Heart left ventricle (tissue), 13 donors: ENCODE data around the gene PPARG.
"Not testable (repeated sequence)": the region's sequence is repeated elsewhere in the genome, so short reads cannot be mapped to it uniquely, and the experiment has no call there.

Experiments
- CTCF ChIP-seq, 12 donors: fragments of 200-600 bp; sonication (generic) in 4 of 12; IDR thresholded peaks; one replicate each; pipeline versions ENCODE4 v1.5.0 to v1.8.0; 2018 to 2022; ENCODE audit warnings: antibody characterized with exemption in 12 of 12, mild to moderate bottlenecking in 5 of 12
- POLR2A ChIP-seq, 2 donors: fragments of 450-650 bp; IDR thresholded peaks; one replicate each; pipeline ENCODE4 v1.6.1; 2017; ENCODE audit warnings: antibody characterized with exemption in 2 of 2, mild to moderate bottlenecking in 2 of 2, moderate library complexity in 2 of 2
- donor health status: ischemic (EF 13 %, LVEDD 7.1; RV severe dilation, severe dysfunction).
- donor health status: DM: no; HTN: yes; CAD: no.
- donor health status: DM: no; HTN: no; CAD: no.
- donor health status: ischemic (EF 25% LVEDD 6.9; RV normal size, moderate dysfunction).
- donor health status: ischemic (EF 25% LVEDD 5.7; RV mildly dilated, moderate dysfunction).
- donor health status: ischemic (EF 35%, LVEDD 5.7; RV mildly dilated, moderate dysfunction).
- donor health status: nonischemic (EF 11% LVEDD 7.7; RV severe dilation, severe dysfunction).
- donor health status: DM: yes; HTN: yes; CAD: no.
- donor health status: PGD.
- donor health status: ischemic (EF 29% LVEDD 5.4; RV normal size, mild dysfunction).
- donor health status: nonischemic (EF 23%, LVEDD 6.1; RV moderate dilation, normal function).

- TF ChIP-seq CTCF, POLR2A (IDR thresholded peaks at IDR 0.05): not testable (repeated sequence)
These were observed 12.0 kb upstream of the PPARG start for GRCh38 chr3:12276827-12277226.
